ENCODE data around the gene CASK.

The CASK gene

DNA sequence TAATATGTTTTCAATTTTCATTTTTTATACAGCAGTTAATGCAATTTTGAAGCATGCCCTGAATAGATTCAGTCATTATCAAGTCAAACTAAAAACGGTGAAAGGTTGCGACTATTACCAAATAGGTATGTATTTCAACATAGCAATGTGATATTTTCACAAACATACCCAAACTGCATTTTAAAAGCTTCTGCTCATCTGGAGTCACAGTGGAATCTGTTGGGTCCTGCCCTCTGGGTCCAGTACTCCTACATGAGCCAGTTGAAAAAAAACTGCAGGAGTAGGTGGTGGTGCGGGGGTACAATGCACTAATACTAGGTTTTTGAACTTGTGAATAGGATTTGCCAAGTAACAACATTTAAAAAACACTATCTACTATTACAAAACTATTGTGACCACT lies 233.6 kb downstream of the CASK start:
- Mint-ChIP-seq H3K4me3 (no peak overlapping the region), H3K27ac (no peak overlapping the region), H3K9me3 (peaks cover 12% of the 10 kb centered on the region), H3K36me3 (ENCODE audit: low read depth) (peaks cover 24% of the 10 kb centered on the region), H3K4me1 (no peaks in the 10 kb centered on the region), H3K27me3 (ENCODE audit: low read depth, poor library complexity) (no peaks in the 10 kb centered on the region)
- TF ChIP-seq, protein P1, sequence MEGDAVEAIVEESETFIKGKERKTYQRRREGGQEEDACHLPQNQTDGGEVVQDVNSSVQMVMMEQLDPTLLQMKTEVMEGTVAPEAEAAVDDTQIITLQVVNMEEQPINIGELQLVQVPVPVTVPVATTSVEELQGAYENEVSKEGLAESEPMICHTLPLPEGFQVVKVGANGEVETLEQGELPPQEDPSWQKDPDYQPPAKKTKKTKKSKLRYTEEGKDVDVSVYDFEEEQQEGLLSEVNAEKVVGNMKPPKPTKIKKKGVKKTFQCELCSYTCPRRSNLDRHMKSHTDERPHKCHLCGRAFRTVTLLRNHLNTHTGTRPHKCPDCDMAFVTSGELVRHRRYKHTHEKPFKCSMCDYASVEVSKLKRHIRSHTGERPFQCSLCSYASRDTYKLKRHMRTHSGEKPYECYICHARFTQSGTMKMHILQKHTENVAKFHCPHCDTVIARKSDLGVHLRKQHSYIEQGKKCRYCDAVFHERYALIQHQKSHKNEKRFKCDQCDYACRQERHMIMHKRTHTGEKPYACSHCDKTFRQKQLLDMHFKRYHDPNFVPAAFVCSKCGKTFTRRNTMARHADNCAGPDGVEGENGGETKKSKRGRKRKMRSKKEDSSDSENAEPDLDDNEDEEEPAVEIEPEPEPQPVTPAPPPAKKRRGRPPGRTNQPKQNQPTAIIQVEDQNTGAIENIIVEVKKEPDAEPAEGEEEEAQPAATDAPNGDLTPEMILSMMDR (IDR thresholded peaks at IDR 0.05), result no peak
- no peak for DNase-seq

DNA sequence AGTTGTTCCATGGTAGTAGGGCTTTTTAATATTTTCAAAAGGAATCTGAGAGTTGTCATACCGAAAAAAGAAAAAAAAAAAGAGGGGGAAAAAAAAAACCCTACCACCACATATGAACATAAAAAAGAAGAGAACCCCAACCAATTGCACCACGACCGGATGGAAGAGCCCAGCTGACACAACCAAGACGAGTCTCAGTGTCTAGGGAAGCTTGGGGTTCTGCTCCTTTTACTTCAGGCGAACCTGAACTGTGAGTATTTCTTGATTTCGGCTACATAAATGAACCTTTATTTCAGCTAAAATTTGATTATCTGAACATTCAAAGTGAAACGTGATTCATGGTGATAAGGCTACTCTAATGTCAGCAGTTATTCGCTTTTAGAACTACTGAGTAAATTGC lies 234.5 kb downstream of the CASK start, which contains the start of gene GPR34:
Gene GPR34, plus strand, starts transcription at position 139 of the 400 bp plus-strand sequence. CDS start 6,661 bp downstream, outside the sequence.
- DNase-seq, result no peak
- no peaks in the 10 kb centered on the region for H3K27me3 Mint-ChIP-seq (ENCODE audit: low read depth, poor library complexity)
- TF ChIP-seq, protein P1 (IDR thresholded peaks at IDR 0.05), result no peak
- H3K4me1 Mint-ChIP-seq, result no peaks in the 10 kb centered on the region
- peaks cover 22% of the 10 kb centered on the region for H3K36me3 Mint-ChIP-seq (ENCODE audit: low read depth)
- peaks cover 12% of the 10 kb centered on the region for H3K9me3 Mint-ChIP-seq
- H3K27ac Mint-ChIP-seq, result no peak within 1 kb of the TSS
- H3K4me3 Mint-ChIP-seq, result no peak within 1 kb of the TSS

DNA sequence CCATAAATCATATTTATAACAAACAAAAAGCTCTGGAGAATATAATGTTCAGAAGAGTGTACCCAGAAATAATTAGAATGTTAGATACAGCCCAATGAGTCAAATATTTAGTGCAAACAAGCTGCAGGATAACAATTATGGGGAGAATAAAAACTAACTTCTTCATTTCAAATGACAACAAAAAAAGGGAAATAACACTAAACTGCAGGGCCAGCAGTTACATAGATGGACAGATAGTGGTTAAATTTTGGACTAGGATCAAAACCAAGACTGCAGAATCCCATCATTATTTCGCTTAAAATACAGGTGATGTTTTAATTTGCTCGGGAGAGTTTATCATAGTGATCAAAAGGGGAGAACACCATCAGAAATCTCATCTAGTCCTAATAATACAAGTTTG lies 235.2 kb downstream of the CASK start:
- no peak for DNase-seq
- no peak overlapping the region for H3K27ac Mint-ChIP-seq

DNA sequence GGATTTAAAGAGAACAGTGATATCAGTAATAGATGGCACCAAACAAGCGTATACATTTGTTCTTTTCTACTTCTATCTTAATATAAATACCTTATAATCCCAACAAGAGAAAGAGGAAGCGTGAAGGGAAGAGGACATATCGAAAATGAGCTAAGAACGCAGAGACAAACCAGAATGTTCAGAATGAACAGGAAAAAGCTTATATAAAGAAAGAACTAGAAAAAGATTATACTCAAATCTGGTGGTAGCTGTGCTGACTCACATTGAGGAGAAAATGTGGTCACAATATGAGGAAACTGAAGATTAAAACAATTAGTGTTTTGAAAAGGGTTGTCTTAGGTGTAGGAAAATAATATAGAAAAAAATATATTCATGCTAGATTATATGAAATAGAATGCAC lies 236.6 kb downstream of the CASK start:
- Mint-ChIP-seq H3K36me3 (ENCODE audit: low read depth) (peaks cover 13% of the 10 kb centered on the region), H3K9me3 (peaks cover 3% of the 10 kb centered on the region), H3K27ac (no peak overlapping the region), H3K27me3 (ENCODE audit: low read depth, poor library complexity) (no peaks in the 10 kb centered on the region), H3K4me3 (no peak overlapping the region), H3K4me1 (no peaks in the 10 kb centered on the region)
- no peak for DNase-seq
- TF ChIP-seq, protein P1 (IDR thresholded peaks at IDR 0.05), result no peak

More for the DNA sequence above, 235.2 kb downstream of the CASK start:
- Mint-ChIP-seq H3K4me1 (no peaks in the 10 kb centered on the region), H3K27me3 (ENCODE audit: low read depth, poor library complexity) (no peaks in the 10 kb centered on the region), H3K36me3 (ENCODE audit: low read depth) (peaks cover 18% of the 10 kb centered on the region), H3K4me3 (no peak overlapping the region), H3K9me3 (peaks cover 8% of the 10 kb centered on the region)
- TF ChIP-seq, protein P1 (IDR thresholded peaks at IDR 0.05), result no peak

DNA sequence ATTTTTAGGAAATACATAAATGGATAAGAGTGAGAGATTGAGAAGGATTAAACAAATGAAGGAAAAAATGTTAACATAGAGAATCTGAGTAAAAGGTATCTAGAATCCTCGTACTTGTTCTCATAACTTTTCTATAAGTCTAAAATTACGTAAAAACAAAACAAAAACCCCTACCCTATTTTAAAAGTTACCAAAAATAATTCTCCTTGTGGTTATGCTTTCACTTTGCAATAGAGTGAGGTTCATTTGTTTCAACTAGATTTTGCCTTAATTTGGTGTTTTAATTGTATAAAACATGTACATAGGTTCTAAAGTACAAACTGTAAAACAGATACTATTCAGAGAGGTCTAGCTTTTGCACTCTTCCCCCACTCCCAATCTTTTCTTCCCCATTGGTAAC lies 238.4 kb downstream of the CASK start:
- DNase-seq, result no peak
- no peak overlapping the region for H3K4me3 Mint-ChIP-seq

DNA sequence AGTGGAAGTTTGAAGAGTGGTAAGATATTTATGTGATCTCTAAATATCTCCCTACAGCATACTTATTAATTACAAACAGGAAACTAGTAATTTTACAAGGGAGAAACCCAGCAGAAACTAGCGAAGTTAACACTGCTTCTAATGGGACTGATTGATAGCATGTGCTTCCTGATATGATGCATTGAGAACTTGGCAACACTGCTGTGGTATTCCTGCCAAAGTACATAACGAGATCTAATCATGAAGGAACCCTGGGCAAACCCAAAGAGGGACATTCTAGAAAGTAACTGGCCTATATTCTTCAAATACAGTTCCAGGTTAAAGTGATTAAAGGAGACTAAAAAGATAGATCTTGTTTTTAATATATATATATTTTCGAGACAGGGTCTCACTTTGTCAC lies 239.2 kb downstream of the CASK start:
- no peak for DNase-seq
- TF ChIP-seq, protein P1 (IDR thresholded peaks at IDR 0.05), result no peak
- no peaks in the 10 kb centered on the region for H3K4me1 Mint-ChIP-seq
- no peak overlapping the region for H3K27ac Mint-ChIP-seq
- peaks cover 18% of the 10 kb centered on the region for H3K36me3 Mint-ChIP-seq (ENCODE audit: low read depth)
- H3K27me3 Mint-ChIP-seq (ENCODE audit: low read depth, poor library complexity), result no peaks in the 10 kb centered on the region
- no peak overlapping the region for H3K4me3 Mint-ChIP-seq
- peaks cover 10% of the 10 kb centered on the region for H3K9me3 Mint-ChIP-seq

More for the DNA sequence above, 238.4 kb downstream of the CASK start:
- no peak overlapping the region for H3K27ac Mint-ChIP-seq
- peaks cover 18% of the 10 kb centered on the region for H3K36me3 Mint-ChIP-seq (ENCODE audit: low read depth)
- H3K27me3 Mint-ChIP-seq (ENCODE audit: low read depth, poor library complexity), result no peaks in the 10 kb centered on the region
- peaks cover 8% of the 10 kb centered on the region for H3K9me3 Mint-ChIP-seq
- H3K4me1 Mint-ChIP-seq, result no peaks in the 10 kb centered on the region
- TF ChIP-seq, protein P1 (IDR thresholded peaks at IDR 0.05), result no peak
